ENCODE results near the gene HRH2.
"Not testable (repeated sequence)": the region's sequence is repeated elsewhere in the genome, so short reads cannot be mapped to it uniquely, and the experiment has no call there.

Gene HRH2

GRCh38 chr5:175646251-175646650 lies 11.6 kb upstream of the HRH2 start:
- DNase-seq (ENCODE audit: low read depth, low spot score): no peak

DNA sequence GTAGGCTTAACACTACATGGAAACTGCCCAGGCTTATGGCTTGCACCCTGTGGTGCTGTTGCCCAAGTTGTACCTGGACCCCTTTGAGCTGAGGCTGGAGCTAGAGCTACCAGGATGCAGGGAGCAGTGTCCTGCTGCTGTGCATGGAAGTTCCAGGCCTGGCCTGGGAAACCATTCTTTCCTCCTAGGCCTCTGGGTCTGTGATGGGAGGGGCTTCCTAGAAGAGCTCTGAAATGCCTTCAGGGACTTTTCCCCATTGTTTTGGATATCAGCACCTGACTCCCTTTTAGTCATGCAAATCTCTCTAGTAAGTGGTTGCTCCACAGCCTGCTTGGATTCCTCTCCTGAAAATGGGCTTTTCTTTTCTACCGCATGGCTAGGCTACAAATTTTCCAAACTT lies 7.9 kb upstream of the HRH2 start:
- DNase-seq (ENCODE audit: low read depth, low spot score): no peak

DNA sequence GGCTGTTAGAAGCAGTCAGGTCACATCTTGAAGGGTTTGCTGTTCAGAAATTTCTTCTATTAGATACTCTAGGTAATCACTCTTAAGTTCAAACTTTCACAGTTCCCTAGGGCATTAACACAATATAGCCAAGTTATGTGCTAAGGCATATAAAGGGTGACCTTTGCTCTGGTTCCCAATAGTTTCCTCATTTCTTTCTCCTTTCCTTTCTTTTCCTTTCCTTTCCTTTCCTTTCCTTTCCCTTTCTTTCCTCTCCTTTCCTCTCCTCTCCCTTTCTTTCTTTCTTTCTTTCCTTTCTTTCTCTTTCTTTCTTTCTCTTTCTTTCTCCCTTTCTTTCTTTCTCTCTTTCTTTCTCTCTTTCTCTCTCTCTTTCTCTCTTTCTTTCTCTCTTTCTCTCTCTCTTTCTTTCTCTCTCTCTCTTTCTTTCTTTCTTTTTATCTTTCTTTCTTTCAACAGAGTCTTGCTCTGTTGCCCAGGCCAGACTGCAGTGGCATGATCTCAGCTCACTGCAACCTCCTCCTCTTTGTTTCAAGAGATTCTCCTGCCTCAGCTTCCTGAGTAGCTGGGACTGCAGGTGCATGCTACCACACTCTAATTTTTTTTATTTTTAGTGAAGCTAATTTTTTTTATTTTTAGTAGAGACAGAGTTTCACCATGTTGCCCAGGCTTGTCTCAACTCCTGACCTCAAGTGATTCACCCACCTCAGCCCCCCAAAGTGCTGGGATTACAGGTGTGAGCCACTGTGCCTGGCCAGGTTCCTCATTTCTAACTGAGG lies 7.3 kb upstream of the HRH2 start:
- DNase-seq (ENCODE audit: low read depth, low spot score): not testable (repeated sequence)

GRCh38 chr5:175652741-175653663 lies 4.9 kb upstream of the HRH2 start:
- DNase-seq (ENCODE audit: low read depth, low spot score): peak; percentile 49

- DNase-seq (ENCODE audit: low read depth, low spot score): no peak
These were observed 4.1 kb upstream of the HRH2 start for GRCh38 chr5:175653763-175654162.

DNA sequence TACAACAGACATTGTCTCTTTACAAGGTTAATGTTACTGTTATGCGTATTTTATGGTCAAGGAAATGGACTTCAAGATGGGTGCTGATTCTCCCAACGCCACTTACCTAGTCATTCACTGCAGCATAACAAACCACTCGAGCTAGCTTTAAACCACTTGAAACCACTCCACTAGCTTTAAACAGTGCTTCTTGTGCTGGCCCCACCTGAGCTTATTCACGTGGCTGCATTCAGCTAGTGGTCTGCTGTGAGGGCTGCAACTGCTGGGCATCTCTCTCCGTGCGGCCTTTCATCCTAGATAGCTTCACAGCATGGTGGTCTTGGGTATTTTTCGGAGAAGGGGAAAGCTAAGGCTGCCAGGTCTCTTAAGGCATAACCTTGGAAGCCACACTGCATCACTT lies 3.5 kb upstream of the HRH2 start:
- no peak for DNase-seq (ENCODE audit: low read depth, low spot score)

GRCh38 chr5:175654807-175655206 lies 3.1 kb upstream of the HRH2 start:
- DNase-seq (ENCODE audit: low read depth, low spot score): no peak

DNA sequence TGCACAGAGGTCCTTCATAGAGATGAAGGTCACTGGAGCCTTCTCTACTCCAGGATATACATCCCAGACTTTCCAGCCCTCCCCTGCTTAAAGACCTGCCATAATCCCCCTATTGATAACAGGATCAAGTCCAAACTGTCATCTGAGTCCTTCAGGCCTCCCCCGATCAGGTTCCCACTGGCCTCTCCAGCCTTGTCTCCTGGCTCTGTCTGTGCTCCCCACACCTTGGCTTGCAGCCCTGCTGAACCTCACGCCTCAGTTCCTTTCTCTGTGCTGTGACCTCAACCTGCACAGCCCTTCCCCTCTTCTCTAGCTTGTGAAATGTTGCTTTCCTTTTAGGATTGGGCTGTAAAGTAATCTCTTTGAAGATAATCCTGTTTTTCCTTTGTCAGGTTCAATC lies 2.5 kb upstream of the HRH2 start:
- no peak for DNase-seq (ENCODE audit: low read depth, low spot score)

GRCh38 chr5:175656966-175657365 lies 905 bp upstream of the HRH2 start:
- no peak for DNase-seq (ENCODE audit: low read depth, low spot score)

- DNase-seq (ENCODE audit: low read depth, low spot score): peak; percentile 26
These were observed 651 bp downstream of the HRH2 start for GRCh38 chr5:175658299-175659145.

- no peak for DNase-seq (ENCODE audit: low read depth, low spot score)
These were observed 1.8 kb downstream of the HRH2 start for GRCh38 chr5:175659546-175660253.

DNA sequence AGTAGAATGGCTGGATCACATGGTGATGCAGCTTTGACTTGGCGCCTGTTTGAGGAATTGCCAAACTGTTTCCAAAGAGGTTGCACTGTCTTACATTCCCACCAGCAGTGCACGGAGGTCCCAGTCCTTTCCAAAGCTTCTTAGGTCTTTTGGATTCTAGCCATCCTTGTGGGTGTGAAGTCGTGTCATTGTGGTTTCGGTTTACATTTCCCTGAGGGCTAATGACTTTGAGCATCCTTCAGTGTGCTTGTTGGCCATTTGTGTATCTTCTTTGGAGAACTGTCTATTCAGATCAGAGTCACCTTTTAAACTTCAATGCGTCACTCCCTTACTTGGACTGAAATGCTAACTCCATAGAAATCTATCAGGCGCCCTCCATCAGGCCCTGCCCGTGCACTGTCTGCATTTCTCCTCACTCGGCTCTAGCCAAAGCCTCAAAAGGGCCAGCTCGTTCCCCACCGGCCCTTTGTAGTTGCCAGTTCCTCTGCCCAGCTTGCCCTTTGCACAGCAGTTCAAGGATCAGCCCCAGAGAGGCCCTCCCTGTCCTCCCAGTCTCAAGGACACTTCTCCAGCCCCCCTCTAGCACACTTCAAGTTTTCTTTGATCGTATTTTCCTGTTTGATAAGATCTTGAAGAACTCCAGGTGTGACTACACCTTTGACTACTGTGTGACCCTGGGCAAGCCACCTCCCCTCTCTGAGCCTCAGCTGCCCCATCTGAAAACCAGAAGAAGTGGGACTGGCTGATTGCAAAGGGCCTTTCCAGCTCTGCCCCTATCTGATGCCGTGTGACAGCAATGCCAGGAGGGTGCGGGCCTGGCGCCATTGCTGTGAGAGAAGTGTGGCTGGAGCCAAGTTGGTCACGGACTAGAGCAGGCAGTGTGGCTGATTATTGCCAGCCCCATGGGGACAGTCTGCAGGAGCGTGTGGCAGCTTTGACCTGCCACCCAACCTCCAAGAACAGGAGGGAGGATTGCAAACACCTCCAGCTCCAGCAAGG lies 5.6 kb downstream of the HRH2 start:
- DNase-seq (ENCODE audit: low read depth, low spot score): no peak

DNA sequence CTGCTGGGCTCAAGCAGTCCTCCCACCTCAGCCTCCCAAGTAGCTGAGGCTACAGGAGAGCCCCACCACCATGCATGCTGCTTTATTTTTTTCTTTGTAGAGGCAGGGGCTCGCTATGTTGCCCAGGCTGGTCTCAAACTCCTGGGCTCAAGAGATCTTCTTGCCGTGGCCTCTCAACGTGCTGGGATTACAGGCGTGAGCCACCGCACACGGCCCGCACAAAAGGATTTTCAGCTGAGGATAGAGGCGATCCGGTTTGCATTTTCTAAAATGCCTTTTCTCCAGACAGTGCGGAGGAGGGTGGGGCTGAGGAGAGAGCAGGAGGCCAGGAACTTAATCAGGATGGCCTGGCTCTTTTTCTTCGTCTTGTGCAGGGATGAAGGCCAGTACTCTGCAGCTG lies 6.9 kb downstream of the HRH2 start:
- no peak for DNase-seq (ENCODE audit: low read depth, low spot score)

GRCh38 chr5:175666216-175666615 lies 8.3 kb downstream of the HRH2 start:
- DNase-seq (ENCODE audit: low read depth, low spot score): no peak

DNA sequence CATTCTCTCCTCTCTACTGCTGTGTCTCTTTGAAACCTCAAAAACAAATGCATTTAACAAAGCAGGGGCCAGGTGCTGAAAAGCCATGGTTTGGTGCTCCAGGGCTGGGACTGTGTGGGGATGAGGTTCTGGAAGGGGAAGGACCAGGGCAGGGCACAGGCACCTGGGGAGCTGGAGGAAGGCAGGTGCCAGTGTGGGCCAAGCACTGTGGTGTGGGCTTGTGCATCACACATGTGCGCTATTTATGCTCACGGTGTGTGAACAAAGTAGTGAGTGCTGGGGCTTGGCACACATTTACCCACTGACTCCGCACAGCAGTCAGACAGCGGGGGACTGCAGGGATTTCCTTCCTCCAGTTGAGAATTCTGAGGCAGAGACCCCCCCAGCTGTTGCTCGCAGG lies 10.1 kb downstream of the HRH2 start:
- DNase-seq (ENCODE audit: low read depth, low spot score): no peak

DNA sequence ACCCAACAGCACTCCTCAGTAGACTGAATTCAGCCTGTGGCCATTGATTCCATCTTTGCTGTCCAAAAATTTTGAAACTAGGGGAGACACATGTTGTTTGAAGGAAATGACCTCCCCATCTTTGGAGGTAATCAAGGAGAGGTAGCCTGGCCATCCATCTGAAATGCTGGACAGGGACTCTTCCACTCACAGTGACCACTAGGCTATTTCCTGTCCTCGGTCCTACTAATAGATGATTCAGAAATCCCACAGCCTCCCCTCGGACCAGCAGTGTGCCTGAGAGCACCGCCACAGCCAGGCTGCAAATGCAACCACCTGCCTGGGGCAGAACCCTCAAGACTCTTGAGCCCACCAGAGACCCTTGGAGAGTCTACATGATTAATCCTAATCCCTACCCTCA lies 12.5 kb downstream of the HRH2 start:
- no peak for DNase-seq (ENCODE audit: low read depth, low spot score)

- no peak for DNase-seq (ENCODE audit: low read depth, low spot score)
These were observed 13.1 kb downstream of the HRH2 start for GRCh38 chr5:175671013-175671412.

- DNase-seq (ENCODE audit: low read depth, low spot score): no peak
These were observed 15.2 kb downstream of the HRH2 start for GRCh38 chr5:175672976-175673648.

- DNase-seq (ENCODE audit: low read depth, low spot score): no peak
These were observed 17.0 kb downstream of the HRH2 start for GRCh38 chr5:175674731-175675346.

Data from astrocyte of the hippocampus (primary cell).